ENCODE data around the gene MATK.

Gene MATK

DNA sequence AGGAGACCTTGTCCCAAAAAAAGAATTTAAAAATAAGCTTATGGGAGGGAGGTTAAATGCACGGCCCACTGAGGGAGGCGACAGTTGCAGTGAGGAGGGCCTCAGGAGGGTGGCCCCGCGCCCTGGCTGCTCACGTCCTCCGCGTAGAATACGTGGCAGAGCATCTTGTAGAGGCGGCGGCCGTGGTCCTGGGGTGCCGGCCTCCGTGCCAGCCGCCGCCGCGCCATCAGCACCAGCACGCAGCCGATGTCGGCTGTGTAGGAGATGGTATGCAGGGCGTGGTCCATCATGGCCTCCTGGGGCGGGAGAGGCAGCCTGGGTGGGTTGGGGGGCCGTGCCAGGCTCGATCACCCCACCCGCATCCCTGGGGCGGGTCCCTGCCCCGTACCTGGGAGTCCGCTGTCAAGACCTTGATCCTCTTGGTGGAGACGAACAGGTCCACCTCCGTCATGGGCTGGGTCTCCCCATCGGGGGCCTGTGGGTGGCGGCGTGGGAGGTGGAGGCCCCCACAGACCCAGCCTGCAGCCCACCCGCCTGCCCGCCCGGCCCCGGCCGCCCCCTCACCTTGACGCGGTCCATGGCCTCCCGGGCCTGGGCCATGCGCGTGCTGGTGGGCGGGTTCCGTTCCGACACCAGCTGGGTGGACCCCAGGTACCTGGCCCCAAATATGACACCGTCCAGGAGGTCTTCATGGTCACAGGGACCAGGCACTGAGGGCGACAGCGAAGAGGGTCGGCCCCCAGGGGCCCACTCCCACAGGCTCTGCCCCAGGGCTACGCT is 32.4 kb downstream of the MATK start:
- Mint-ChIP-seq H3K36me3 (ENCODE audit: low read depth) (peaks cover 28% of the 10 kb centered on the region), H3K27me3 (ENCODE audit: low read depth) (no peaks in the 10 kb centered on the region), H3K27ac (no peak overlapping the region), H3K9me3 (no peaks in the 10 kb centered on the region), H3K4me1 (no peaks in the 10 kb centered on the region), H3K4me3 (no peak overlapping the region)
- TF ChIP-seq, protein P1, sequence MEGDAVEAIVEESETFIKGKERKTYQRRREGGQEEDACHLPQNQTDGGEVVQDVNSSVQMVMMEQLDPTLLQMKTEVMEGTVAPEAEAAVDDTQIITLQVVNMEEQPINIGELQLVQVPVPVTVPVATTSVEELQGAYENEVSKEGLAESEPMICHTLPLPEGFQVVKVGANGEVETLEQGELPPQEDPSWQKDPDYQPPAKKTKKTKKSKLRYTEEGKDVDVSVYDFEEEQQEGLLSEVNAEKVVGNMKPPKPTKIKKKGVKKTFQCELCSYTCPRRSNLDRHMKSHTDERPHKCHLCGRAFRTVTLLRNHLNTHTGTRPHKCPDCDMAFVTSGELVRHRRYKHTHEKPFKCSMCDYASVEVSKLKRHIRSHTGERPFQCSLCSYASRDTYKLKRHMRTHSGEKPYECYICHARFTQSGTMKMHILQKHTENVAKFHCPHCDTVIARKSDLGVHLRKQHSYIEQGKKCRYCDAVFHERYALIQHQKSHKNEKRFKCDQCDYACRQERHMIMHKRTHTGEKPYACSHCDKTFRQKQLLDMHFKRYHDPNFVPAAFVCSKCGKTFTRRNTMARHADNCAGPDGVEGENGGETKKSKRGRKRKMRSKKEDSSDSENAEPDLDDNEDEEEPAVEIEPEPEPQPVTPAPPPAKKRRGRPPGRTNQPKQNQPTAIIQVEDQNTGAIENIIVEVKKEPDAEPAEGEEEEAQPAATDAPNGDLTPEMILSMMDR (IDR thresholded peaks at IDR 0.05; ENCODE audit: unreplicated experiment in 3 of 3), result no peak

DNA sequence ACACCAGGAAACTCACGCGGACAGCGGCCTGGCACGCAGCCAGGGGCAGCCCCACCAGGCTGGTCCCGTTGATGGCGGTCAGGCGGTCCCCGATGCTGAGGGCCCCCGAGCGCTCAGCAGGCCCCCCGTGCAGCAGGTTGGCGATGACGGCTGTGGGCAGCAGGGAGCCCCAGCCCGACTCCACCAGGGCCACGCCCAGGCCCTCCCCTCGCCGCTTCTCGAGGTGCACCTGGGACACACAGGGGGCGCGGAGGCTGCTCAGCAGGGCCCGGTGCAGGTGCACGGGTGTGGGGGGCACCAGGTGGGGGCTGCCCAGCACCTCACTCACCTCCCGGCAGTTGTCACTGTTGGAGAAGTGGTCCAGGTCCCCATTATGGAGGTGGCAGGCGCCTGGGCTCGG is 33.7 kb downstream of the MATK start:
- H3K27me3 Mint-ChIP-seq (ENCODE audit: low read depth), result no peaks in the 10 kb centered on the region
- TF ChIP-seq, protein P1 (IDR thresholded peaks at IDR 0.05; ENCODE audit: unreplicated experiment in 3 of 3), result no peak
- no peak overlapping the region for H3K27ac Mint-ChIP-seq
- H3K4me3 Mint-ChIP-seq, result no peak overlapping the region
- peaks cover 28% of the 10 kb centered on the region for H3K36me3 Mint-ChIP-seq (ENCODE audit: low read depth)
- no peaks in the 10 kb centered on the region for H3K4me1 Mint-ChIP-seq
- no peaks in the 10 kb centered on the region for H3K9me3 Mint-ChIP-seq

DNA sequence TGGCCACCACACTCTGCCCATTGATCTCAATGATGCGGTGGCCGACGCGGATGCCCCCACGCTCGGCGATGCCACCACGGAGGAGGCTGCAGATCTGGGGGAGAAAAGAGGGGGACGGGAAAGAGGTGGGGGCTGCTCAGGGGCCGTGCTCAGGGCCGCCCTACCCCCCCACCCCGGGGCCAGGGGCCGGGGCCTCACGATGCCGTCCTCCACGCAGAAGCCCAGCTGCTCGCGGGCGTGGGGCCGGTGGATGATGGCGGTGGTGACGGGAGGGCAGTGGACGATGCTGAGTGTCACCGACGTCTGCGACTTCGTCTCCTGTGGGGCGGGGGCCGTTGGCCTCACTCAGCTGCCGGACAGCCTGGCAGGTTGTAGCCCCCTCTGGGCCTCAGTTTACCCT is 34.9 kb downstream of the MATK start:
- Mint-ChIP-seq H3K36me3 (ENCODE audit: low read depth) (peaks cover 25% of the 10 kb centered on the region), H3K27ac (no peak overlapping the region), H3K4me3 (no peak overlapping the region), H3K4me1 (no peaks in the 10 kb centered on the region), H3K9me3 (no peaks in the 10 kb centered on the region), H3K27me3 (ENCODE audit: low read depth) (peaks cover 4% of the 10 kb centered on the region)
- TF ChIP-seq, protein P1 (IDR thresholded peaks at IDR 0.05; ENCODE audit: unreplicated experiment in 3 of 3), result no peak

DNA sequence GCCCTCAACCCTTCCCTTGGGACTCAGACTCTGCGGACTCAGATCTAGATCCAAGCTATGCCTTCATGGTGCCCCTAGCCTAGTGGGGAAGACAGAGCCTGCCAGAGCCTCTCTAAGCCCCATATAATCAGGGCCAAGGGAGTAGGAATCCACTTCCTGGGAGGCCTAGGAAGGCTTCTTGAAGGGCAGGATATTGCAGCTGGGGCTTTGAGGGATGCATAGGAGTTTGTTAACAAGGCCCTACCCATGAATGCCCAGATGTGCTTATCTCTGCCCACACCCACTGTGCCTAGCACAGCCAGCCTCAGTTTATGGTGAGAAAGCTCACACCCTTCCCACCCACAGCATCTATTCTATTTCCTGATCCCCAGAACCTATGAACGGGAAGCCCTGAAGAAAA is 36.0 kb downstream of the MATK start:
- TF ChIP-seq, protein P1 (IDR thresholded peaks at IDR 0.05; ENCODE audit: unreplicated experiment in 3 of 3), result no peak
- Mint-ChIP-seq H3K4me3 (no peak overlapping the region), H3K27ac (no peak overlapping the region), H3K27me3 (ENCODE audit: low read depth) (peaks cover 5% of the 10 kb centered on the region), H3K4me1 (no peaks in the 10 kb centered on the region), H3K36me3 (ENCODE audit: low read depth) (peaks cover 20% of the 10 kb centered on the region), H3K9me3 (no peaks in the 10 kb centered on the region)

DNA sequence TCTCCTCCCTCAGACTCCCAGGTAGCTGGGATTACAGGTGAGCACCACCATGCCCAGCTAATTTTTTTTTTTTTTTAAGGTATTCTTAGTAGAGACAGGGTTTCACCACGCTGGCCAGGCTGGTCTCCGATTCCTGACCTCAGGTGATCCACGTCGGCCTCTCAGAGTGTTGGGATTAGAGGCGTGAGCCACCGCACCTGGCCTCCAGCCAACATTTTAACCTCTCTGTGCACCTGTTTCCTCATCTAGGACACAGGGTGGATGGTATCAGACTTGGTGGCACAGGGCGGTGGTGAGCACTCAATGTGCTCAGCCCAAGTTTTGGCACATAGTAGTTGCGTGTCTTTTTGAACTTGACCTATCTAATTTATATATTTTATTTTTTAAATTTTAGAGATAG is 37.2 kb downstream of the MATK start:
- Mint-ChIP-seq H3K27me3 (ENCODE audit: low read depth) (peaks cover 5% of the 10 kb centered on the region), H3K27ac (no peak overlapping the region), H3K4me1 (no peaks in the 10 kb centered on the region), H3K36me3 (ENCODE audit: low read depth) (peaks cover 14% of the 10 kb centered on the region), H3K4me3 (no peak overlapping the region), H3K9me3 (no peaks in the 10 kb centered on the region)
- TF ChIP-seq, protein P1 (IDR thresholded peaks at IDR 0.05; ENCODE audit: unreplicated experiment in 3 of 3), result no peak
